ENCODE measurements around the gene KAT6B. TPM values are rescaled to one million over a fixed set of nuclear protein-coding genes. Genes with fewer than 3 reads are reported as not detected.

Gene KAT6B
- total and polyA plus RNA-seq, 2 of the 8 experiments (the other 6 are each of a cell fraction or from before 2014, with no cell fraction given) = 7.3 to 30.8 TPM

DNA sequence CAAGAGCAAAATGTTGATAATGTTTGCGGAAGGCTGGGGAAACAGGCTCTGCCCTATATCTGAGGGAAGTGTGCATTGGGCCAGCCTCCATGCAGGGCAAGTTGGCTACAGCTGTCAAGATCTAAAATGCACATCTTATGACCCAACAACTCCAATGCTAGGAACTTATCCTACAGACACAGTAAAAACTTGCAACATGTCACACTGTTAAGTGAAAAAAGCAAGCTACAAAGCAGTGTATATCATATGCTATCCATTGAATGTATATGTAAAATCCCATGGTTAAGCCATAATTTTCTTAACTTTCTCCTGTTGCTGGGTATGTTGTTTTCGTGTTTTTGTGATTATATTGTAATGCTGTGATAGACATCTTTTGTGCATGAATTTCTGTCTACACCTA is 16.3 kb upstream of the KAT6B start (continued):
- TF ChIP-seq, protein P1, sequence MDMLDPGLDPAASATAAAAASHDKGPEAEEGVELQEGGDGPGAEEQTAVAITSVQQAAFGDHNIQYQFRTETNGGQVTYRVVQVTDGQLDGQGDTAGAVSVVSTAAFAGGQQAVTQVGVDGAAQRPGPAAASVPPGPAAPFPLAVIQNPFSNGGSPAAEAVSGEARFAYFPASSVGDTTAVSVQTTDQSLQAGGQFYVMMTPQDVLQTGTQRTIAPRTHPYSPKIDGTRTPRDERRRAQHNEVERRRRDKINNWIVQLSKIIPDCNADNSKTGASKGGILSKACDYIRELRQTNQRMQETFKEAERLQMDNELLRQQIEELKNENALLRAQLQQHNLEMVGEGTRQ (IDR thresholded peaks at IDR 0.05; ENCODE audit: low read length) = no peak
- TF ChIP-seq YY1 (IDR thresholded peaks at IDR 0.05; ENCODE audit: low read depth, low read length) (no peak), POLR2A (IDR thresholded peaks at IDR 0.05; ENCODE audit: control extremely low read depth in 1 of 2, low read depth in 2 of 2, low read length in 2 of 2) (no peak)

Measured in H1 (cell line).